Colonic mucosa (tissue), 4 donors: ENCODE measurements around the gene IL31. TPM values are rescaled to one million over a fixed set of nuclear protein-coding genes. Genes with fewer than 3 reads are reported as not detected.

Source experiments
- DNase-seq: peaks from one replicate; pipeline ENCODE4 v3.0.0-alpha.2; 2020
- H3K27ac ChIP-seq: fragments of 200-600 bp; one replicate; pipeline ENCODE4 v1.8.0; 2021
- H3K27me3 ChIP-seq: fragments of 200-600 bp; one replicate; pipeline ENCODE4 v1.8.0; 2021
- H3K36me3 ChIP-seq: fragments of 200-600 bp; one replicate; pipeline ENCODE4 v1.8.0; 2021
- H3K4me1 ChIP-seq: fragments of 200-600 bp; one replicate; pipeline ENCODE4 v1.8.0; 2021; ENCODE audit warnings: mild to moderate bottlenecking
- H3K4me3 ChIP-seq: fragments of 200-600 bp; one replicate; pipeline ENCODE4 v1.8.0; 2021
- H3K9ac ChIP-seq, 2 donors: one replicate each; pipeline ENCODE4 v1.7.0; 2013; ENCODE audit warnings: control low read depth in 2 of 2, low read depth in 2 of 2, low read length in 2 of 2
- H3K9me3 ChIP-seq: fragments of 200-600 bp; one replicate; pipeline ENCODE4 v1.8.0; 2021
- intact Hi-C: fragments of 100-400 bp; cut with DNase I; formaldehyde crosslinking; loops from one replicate; pipeline ENCODE4 v1.14.1; 2022
- total RNA-seq, 2 donors: library from RNA; stranded (reverse); fragmentation: NEBNext Ultra II Directional in 1 of 2; extraction: Animal tissue kit (Norgen Biotek cat#: 25700) in 1 of 2; gene quantifications; one replicate each; pipeline ENCODE4 v1.2.1, GENCODE V29; 2021
- TF ChIP-seq, protein P1 (sequence below): fragments of 200-600 bp; IDR thresholded peaks from one replicate; pipeline ENCODE4 v1.8.0; 2022; ENCODE audit warnings: antibody characterized with exemption, mild to moderate bottlenecking
- donor health status: healthy.
- donor health status: DM: no; HTN: no; CAD: no.
- donor health status: DM: no; HTN: no; CAD: no.

The IL31 gene
- total RNA-seq, 2 donors from 2014 or later = not detected

- DNase-seq = no peak
- no peaks in the 10 kb centered on the region for H3K27me3 ChIP-seq
- no peaks in the 10 kb centered on the region for H3K9me3 ChIP-seq
- no peak overlapping the region for H3K9ac ChIP-seq
- H3K4me1 ChIP-seq = no peaks in the 10 kb centered on the region
- H3K36me3 ChIP-seq = peaks cover 29% of the 10 kb centered on the region
- H3K4me3 ChIP-seq = no peak overlapping the region
- intact Hi-C loops = no loop called here
- TF ChIP-seq, protein P1, sequence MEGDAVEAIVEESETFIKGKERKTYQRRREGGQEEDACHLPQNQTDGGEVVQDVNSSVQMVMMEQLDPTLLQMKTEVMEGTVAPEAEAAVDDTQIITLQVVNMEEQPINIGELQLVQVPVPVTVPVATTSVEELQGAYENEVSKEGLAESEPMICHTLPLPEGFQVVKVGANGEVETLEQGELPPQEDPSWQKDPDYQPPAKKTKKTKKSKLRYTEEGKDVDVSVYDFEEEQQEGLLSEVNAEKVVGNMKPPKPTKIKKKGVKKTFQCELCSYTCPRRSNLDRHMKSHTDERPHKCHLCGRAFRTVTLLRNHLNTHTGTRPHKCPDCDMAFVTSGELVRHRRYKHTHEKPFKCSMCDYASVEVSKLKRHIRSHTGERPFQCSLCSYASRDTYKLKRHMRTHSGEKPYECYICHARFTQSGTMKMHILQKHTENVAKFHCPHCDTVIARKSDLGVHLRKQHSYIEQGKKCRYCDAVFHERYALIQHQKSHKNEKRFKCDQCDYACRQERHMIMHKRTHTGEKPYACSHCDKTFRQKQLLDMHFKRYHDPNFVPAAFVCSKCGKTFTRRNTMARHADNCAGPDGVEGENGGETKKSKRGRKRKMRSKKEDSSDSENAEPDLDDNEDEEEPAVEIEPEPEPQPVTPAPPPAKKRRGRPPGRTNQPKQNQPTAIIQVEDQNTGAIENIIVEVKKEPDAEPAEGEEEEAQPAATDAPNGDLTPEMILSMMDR = no peak
- no peak overlapping the region for H3K27ac ChIP-seq
Observed at GRCh38 chr12:122142857-122143256, 31.2 kb downstream of the IL31 start.

GRCh38 chr12:122141911-122142725, 31.9 kb downstream of the IL31 start:
- DNase-seq = no peak
- Histone ChIP-seq H3K27ac (no peak overlapping the region), H3K27me3 (no peaks in the 10 kb centered on the region), H3K4me3 (no peak overlapping the region), H3K9me3 (no peaks in the 10 kb centered on the region), H3K9ac (no peak overlapping the region), H3K4me1 (no peaks in the 10 kb centered on the region), H3K36me3 (peaks cover 29% of the 10 kb centered on the region)
- intact Hi-C loops = no loop called here
- TF ChIP-seq, protein P1 = no peak

GRCh38 chr12:122140467-122141257, 33.4 kb downstream of the IL31 start:
- no peak overlapping the region for H3K27ac ChIP-seq
- no peaks in the 10 kb centered on the region for H3K27me3 ChIP-seq
- DNase-seq = no peak
- no peaks in the 10 kb centered on the region for H3K9me3 ChIP-seq
- no peak overlapping the region for H3K9ac ChIP-seq
- H3K4me3 ChIP-seq = no peak overlapping the region
- intact Hi-C loops = no loop called here
- no peaks in the 10 kb centered on the region for H3K4me1 ChIP-seq
- H3K36me3 ChIP-seq = peaks cover 29% of the 10 kb centered on the region
- TF ChIP-seq, protein P1 = no peak

DNA sequence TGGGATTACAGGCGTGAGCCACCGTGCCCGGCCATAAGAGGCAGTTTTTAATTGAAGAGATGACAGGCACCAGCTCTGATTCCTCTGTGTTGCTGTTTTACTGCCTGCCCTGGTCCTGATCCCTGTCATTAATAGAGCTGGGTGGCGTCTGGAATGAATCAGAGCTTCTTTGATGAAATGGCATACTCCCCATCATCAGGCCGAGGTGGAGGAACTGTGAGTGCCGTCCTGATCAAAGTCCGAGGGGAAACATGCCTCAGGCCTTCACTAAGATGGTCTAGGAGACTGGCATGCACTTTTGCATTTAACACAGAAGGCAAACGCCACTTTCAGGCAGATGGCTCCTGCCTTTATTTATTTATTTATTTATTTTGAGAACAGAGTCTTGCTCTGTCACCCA, 34.1 kb downstream of the IL31 start:
- intact Hi-C loops = no loop called here
- no peak for DNase-seq
- TF ChIP-seq, protein P1 = no peak
- peaks cover 36% of the 10 kb centered on the region for H3K36me3 ChIP-seq
- H3K4me1 ChIP-seq = no peaks in the 10 kb centered on the region
- H3K27ac ChIP-seq = no peak overlapping the region
- no peaks in the 10 kb centered on the region for H3K27me3 ChIP-seq
- H3K9ac ChIP-seq = no peak overlapping the region
- H3K4me3 ChIP-seq = no peak overlapping the region
- no peaks in the 10 kb centered on the region for H3K9me3 ChIP-seq

DNA sequence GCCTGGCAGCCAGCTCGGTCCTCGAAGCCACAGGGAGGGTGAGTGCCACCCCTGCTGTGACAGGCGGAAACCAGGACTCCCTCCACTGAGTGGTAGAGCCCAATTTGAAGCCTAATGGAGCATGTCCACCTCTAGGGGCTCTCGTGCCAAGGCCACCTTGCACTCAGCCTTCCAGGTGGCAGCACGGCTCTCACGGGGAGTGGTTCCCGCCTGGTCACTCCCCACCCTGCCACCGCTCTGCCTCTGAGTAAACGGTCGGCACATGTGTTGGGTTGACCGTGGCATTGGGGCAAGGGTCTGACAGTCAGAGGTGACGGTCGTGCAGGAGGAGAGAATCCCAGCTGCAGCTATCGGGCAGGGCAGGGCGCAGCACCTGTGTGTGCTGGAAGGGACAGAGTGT, 34.8 kb downstream of the IL31 start:
- intact Hi-C loops = no loop called here
- Histone ChIP-seq H3K9me3 (no peaks in the 10 kb centered on the region), H3K27ac (no peak overlapping the region), H3K27me3 (no peaks in the 10 kb centered on the region), H3K9ac (no peak overlapping the region), H3K36me3 (peaks cover 40% of the 10 kb centered on the region), H3K4me1 (no peaks in the 10 kb centered on the region), H3K4me3 (no peak overlapping the region)
- TF ChIP-seq, protein P1 = no peak
- peak; percentile 18 for DNase-seq
